Right renal cortex interstitium (tissue), 3 donors: ENCODE data around the gene CLEC16A. TPM values are rescaled to one million over a fixed set of nuclear protein-coding genes. Genes with fewer than 3 reads are reported as not detected.

ENCODE experiments used
- DNase-seq, 3 donors: peaks; one replicate each; pipeline ENCODE4 v3.0.0-alpha.2; 2013; ENCODE audit warnings: low read depth in 3 of 3, low spot score in 2 of 3
- polyA plus RNA-seq, 3 donors: library from polyadenylated mRNA; unstranded; fragments of 120-200 nt; gene quantifications; one replicate each; pipeline ENCODE4 v1.2.1, GENCODE V29; 2013; ENCODE audit not compliant: insufficient read length in 3 of 3

The CLEC16A gene
- polyA plus RNA-seq, 3 donors = 22.1 to 26.3 (median 23.3) TPM

GRCh38 chr16:11145819-11146211 lies 201.5 kb downstream of the CLEC16A start:
- DNase-seq = no peak

GRCh38 chr16:11147033-11147753 lies 202.8 kb downstream of the CLEC16A start:
- DNase-seq = no peak

GRCh38 chr16:11147754-11148444 lies 203.5 kb downstream of the CLEC16A start:
- DNase-seq = no peak

GRCh38 chr16:11149011-11149616 lies 204.8 kb downstream of the CLEC16A start:
- no peak for DNase-seq

- DNase-seq = no peak
These were observed 205.8 kb downstream of the CLEC16A start for GRCh38 chr16:11150190-11150589.

GRCh38 chr16:11151156-11151884 lies 207.0 kb downstream of the CLEC16A start:
- no peak for DNase-seq

- DNase-seq = no peak
These were observed 207.7 kb downstream of the CLEC16A start for GRCh38 chr16:11151885-11152629.

- DNase-seq = no peak
These were observed 208.4 kb downstream of the CLEC16A start for GRCh38 chr16:11152677-11153331.

GRCh38 chr16:11155284-11155806 lies 211.0 kb downstream of the CLEC16A start:
- DNase-seq = no peak

GRCh38 chr16:11156401-11156800 lies 212.0 kb downstream of the CLEC16A start:
- DNase-seq = no peak

GRCh38 chr16:11157143-11157542 lies 212.8 kb downstream of the CLEC16A start:
- no peak for DNase-seq

GRCh38 chr16:11158018-11158417 lies 213.7 kb downstream of the CLEC16A start:
- DNase-seq = no peak

- no peak for DNase-seq
These were observed 214.9 kb downstream of the CLEC16A start for GRCh38 chr16:11159282-11159681.

GRCh38 chr16:11160676-11161115 lies 216.3 kb downstream of the CLEC16A start:
- DNase-seq = no peak

GRCh38 chr16:11161439-11161838 lies 217.1 kb downstream of the CLEC16A start:
- DNase-seq = no peak

GRCh38 chr16:11161974-11162373 lies 217.6 kb downstream of the CLEC16A start:
- no peak for DNase-seq

- DNase-seq = no peak
These were observed 218.4 kb downstream of the CLEC16A start for GRCh38 chr16:11162586-11163268.

GRCh38 chr16:11163761-11164261 lies 219.4 kb downstream of the CLEC16A start:
- peak; percentile 62 to 78 (median 65) for DNase-seq
